GM21737 (cell line): ENCODE measurements around the gene HOXA5.

Source experiments
- ATAC-seq: cut with Tn5 transposase; IDR thresholded peaks from one replicate; pipeline ENCODE4 v1.9.1; 2021; ENCODE audit warnings: mild to moderate bottlenecking, moderate library complexity; ENCODE audit not compliant: unreplicated experiment

Gene HOXA5

GRCh38 chr7:27160546-27161213 is 17.2 kb upstream of the HOXA5 start:
- peak; percentile 62 for ATAC-seq

GRCh38 chr7:27160145-27160545 is 16.7 kb upstream of the HOXA5 start:
- no peak for ATAC-seq

- no peak for ATAC-seq
These were observed 16.0 kb upstream of the HOXA5 start for GRCh38 chr7:27159266-27160144.

GRCh38 chr7:27158436-27159265 is 15.2 kb upstream of the HOXA5 start:
- ATAC-seq: no peak

GRCh38 chr7:27157702-27158431 is 14.4 kb upstream of the HOXA5 start:
- ATAC-seq: no peak

GRCh38 chr7:27156916-27157701 is 13.6 kb upstream of the HOXA5 start:
- no peak for ATAC-seq

GRCh38 chr7:27156508-27156898 is 13.0 kb upstream of the HOXA5 start, which contains the start of gene HOXA7:
HOXA7 (minus strand) TSS chr7:27156675; CDS start chr7:27156545, 130 bp downstream.
- no peak for ATAC-seq

GRCh38 chr7:27155816-27156507 is 12.5 kb upstream of the HOXA5 start:
- ATAC-seq: no peak

GRCh38 chr7:27154901-27155815 is 11.7 kb upstream of the HOXA5 start:
- ATAC-seq: no peak

- no peak for ATAC-seq
These were observed 10.9 kb upstream of the HOXA5 start for GRCh38 chr7:27154369-27154768.

GRCh38 chr7:27153526-27153925 is 10.0 kb upstream of the HOXA5 start:
- no peak for ATAC-seq

GRCh38 chr7:27152816-27153442 is 9.4 kb upstream of the HOXA5 start:
- no peak for ATAC-seq

- no peak for ATAC-seq
These were observed 8.7 kb upstream of the HOXA5 start, which contains the start of gene HOXA3 for GRCh38 chr7:27151931-27152815. HOXA3 (minus strand) TSS chr7:27152583; CDS start chr7:27110640, 41,943 bp downstream.

- no peak for ATAC-seq
These were observed 8.0 kb upstream of the HOXA5 start for GRCh38 chr7:27151341-27151930.

GRCh38 chr7:27150568-27151340 is 7.3 kb upstream of the HOXA5 start:
- ATAC-seq: peak; percentile 61
